Tibial nerve (tissue), 4 donors: Measurements from ENCODE around the gene PLPPR3. TPM values are rescaled to one million over a fixed set of nuclear protein-coding genes. Genes with fewer than 3 reads are reported as not detected.

ENCODE experiments used
- DNase-seq, 2 donors: peaks; one replicate each; pipeline ENCODE4 v3.0.0-alpha.2; 2019; ENCODE audit warnings: low spot score in 2 of 2
- H3K27ac ChIP-seq, 4 donors: fragments of 200-600 bp; sonication (generic) in 3 of 4; one replicate each; pipeline ENCODE4 v1.5.1; 2017 to 2019; ENCODE audit warnings: mild to moderate bottlenecking in 1 of 4
- H3K27me3 ChIP-seq, 2 donors: fragments of 200-600 bp; sonication (generic) in 1 of 2; one replicate each; pipeline versions ENCODE4 v1.5.1 to v1.6.0; 2017 to 2019
- H3K36me3 ChIP-seq, 3 donors: fragments of 200-600 bp; sonication (generic); one replicate each; pipeline ENCODE4 v1.5.1; 2018 to 2019
- H3K4me1 ChIP-seq, 4 donors: fragments of 200-600 bp; sonication (generic) in 3 of 4; one replicate each; pipeline ENCODE4 v1.5.1; 2017 to 2019
- H3K4me3 ChIP-seq, 4 donors: fragments of 200-600 bp; sonication (generic) in 3 of 4; one replicate each; pipeline ENCODE4 v1.5.1; 2017 to 2019; ENCODE audit warnings: mild to moderate bottlenecking in 1 of 4, moderate library complexity in 1 of 4
- H3K9me3 ChIP-seq, 4 donors: fragments of 200-600 bp; sonication (generic) in 3 of 4; one replicate each; pipeline ENCODE4 v1.5.1; 2017 to 2019
- EP300 ChIP-seq, 2 donors: sonication (generic); formaldehyde crosslinking; IDR thresholded peaks; one replicate each; pipeline ENCODE4 v1.6.1; 2017; ENCODE audit warnings: antibody characterized with exemption in 2 of 2, mild to moderate bottlenecking in 1 of 2
- POLR2A ChIP-seq, 2 donors: fragments of 450-650 bp; IDR thresholded peaks; one replicate each; pipeline ENCODE4 v1.6.1; 2017; ENCODE audit warnings: antibody characterized with exemption in 2 of 2, mild to moderate bottlenecking in 2 of 2, moderate library complexity in 2 of 2
- WGBS, 2 donors: methylation state at CpG; one replicate each; pipeline ENCODE4 v1.1.5; 2018; 5-methylcytosine and 5-hydroxymethylcytosine counted together
- total RNA-seq, 4 donors: library from RNA; depleted of rRNA; stranded (reverse); fragments of >200 nt; gene quantifications; one replicate each; pipeline ENCODE4 v1.1.0, GENCODE V29; 2016
- TF ChIP-seq, protein P1 (sequence below), 5 experiments: fragments of 200-600 bp in 3 of 5; fragments of 450-650 bp in 2 of 5; sonication (generic) in 3 of 5; IDR thresholded peaks; one replicate each; pipeline ENCODE4 v1.5.1; 2016 to 2019; ENCODE audit warnings: antibody characterized with exemption in 5 of 5, mild to moderate bottlenecking in 3 of 5, moderate library complexity in 2 of 5

PLPPR3 gene
- total RNA-seq, 4 donors from 2014 or later = not detected

DNA sequence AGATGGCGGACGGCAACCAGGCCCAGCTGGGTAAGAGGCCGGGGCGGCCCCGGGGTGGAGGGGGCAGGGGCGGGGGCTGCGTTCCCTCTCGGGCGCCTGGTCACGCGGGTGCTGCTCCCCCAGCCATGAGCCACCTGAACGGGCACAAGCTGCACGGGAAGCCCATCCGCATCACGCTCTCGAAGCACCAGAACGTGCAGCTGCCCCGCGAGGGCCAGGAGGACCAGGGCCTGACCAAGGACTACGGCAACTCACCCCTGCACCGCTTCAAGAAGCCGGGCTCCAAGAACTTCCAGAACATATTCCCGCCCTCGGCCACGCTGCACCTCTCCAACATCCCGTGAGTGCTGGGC is 13.4 kb downstream of the PLPPR3 start:
- Histone ChIP-seq H3K9me3 (no peaks in the 10 kb centered on the region), H3K4me1 (peaks cover 0 to 19% (median 2%) of the 10 kb centered on the region in 4 donors), H3K4me3 (no peak overlapping the region), H3K27ac (no peak overlapping the region), H3K27me3 (no peaks in the 10 kb centered on the region), H3K36me3 (peaks cover 15 to 99% (median 76%) of the 10 kb centered on the region in 3 donors)
- 90 to 91% methylated on average over 12 to 24 of the region's 26 CpGs for WGBS, 2 donors
- no peak for DNase-seq
- TF ChIP-seq, protein P1, sequence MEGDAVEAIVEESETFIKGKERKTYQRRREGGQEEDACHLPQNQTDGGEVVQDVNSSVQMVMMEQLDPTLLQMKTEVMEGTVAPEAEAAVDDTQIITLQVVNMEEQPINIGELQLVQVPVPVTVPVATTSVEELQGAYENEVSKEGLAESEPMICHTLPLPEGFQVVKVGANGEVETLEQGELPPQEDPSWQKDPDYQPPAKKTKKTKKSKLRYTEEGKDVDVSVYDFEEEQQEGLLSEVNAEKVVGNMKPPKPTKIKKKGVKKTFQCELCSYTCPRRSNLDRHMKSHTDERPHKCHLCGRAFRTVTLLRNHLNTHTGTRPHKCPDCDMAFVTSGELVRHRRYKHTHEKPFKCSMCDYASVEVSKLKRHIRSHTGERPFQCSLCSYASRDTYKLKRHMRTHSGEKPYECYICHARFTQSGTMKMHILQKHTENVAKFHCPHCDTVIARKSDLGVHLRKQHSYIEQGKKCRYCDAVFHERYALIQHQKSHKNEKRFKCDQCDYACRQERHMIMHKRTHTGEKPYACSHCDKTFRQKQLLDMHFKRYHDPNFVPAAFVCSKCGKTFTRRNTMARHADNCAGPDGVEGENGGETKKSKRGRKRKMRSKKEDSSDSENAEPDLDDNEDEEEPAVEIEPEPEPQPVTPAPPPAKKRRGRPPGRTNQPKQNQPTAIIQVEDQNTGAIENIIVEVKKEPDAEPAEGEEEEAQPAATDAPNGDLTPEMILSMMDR (IDR thresholded peaks at IDR 0.05) = no peak
- TF ChIP-seq EP300 (IDR thresholded peaks at IDR 0.05) = no peak
- TF ChIP-seq POLR2A (IDR thresholded peaks at IDR 0.05) = no peak

DNA sequence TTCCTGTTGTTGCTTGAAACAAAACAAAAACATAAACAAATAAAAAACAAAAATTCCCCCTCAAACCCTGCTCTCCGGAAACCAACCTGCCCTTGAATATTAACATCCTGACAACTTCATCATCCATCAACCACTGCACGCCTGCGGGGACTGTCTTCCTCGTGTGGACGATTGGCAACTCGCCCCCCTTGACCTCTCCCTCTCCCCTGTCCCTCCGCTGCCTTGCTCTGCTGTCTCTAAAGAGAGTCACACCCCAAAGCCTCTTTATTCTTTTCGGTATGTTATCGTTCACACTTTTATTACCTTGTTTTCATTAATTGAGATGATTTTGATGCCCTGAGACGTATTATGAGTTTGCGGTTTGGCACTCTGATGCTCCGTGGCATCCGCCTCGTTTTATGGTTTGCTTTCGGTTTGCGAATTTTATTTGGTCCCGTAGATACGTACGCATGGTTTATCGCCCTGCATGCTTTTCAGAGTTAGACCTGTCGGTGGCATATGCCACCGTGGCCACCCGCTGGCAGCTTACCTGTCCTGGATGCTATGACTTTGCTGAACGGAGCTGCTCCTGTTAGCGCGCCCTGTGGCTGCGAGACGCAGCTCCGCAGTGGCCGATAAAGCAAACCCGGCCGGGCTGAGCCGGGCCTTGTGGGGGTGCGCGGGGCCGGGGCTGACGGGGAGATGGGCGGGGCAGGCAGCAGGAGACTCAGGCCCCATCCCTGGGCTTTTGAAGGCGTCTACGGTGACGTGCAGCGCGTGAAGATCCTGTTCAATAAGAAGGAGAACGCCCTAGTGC is 13.9 kb downstream of the PLPPR3 start:
- TF ChIP-seq EP300 (IDR thresholded peaks at IDR 0.05) (no peak), POLR2A (IDR thresholded peaks at IDR 0.05) (no peak)
- TF ChIP-seq, protein P1 (IDR thresholded peaks at IDR 0.05) = no peak
- no peak overlapping the region for H3K27ac ChIP-seq
- WGBS, 2 donors = 91% methylated on average over 44 of the region's 44 CpGs

DNA sequence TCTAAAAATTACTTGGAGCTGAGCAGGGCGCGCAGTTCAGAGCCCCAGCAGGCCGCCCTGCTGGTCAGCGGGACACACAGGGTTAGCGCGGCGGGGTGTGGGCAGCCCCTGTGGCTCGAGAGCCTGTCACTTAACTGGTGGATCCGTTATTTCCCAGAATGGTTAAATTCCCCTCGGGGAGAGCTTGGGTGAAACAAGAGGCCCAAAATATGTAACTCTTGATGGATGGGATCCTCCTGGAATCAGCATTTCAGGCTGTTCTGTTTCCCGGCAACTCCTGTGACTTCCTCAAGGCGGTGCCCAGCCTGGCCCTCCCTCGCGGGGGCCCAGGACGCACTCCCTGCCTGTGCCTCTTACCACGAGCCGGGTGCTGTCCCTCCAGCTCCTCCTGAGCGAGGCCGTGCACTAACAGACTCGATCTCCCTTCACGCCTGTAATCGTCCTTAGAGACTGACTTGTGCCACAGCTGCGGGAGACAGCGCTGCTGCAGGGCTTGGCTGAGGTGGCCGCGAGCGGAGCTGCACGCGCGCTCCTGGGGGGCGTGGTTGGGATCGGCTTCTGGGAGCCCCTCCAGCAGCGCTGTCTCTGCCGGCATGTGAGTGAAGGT is 14.8 kb downstream of the PLPPR3 start:
- H3K4me1 ChIP-seq = peaks cover 0 to 34% (median 16%) of the 10 kb centered on the region in 4 donors
- H3K27ac ChIP-seq = no peak overlapping the region
- no peak overlapping the region for H3K4me3 ChIP-seq
- peaks cover 15 to 89% (median 76%) of the 10 kb centered on the region in 3 donors for H3K36me3 ChIP-seq
- no peaks in the 10 kb centered on the region for H3K9me3 ChIP-seq
- no peak for DNase-seq
- whole genome bisulfite sequencing, 2 donors = 87 to 88% methylated on average over 32 to 34 of the region's 34 CpGs
- TF ChIP-seq POLR2A (IDR thresholded peaks at IDR 0.05) = no peak
- TF ChIP-seq, protein P1 (IDR thresholded peaks at IDR 0.05) = no peak
- TF ChIP-seq EP300 (IDR thresholded peaks at IDR 0.05) = no peak
- no peaks in the 10 kb centered on the region for H3K27me3 ChIP-seq

More for the DNA sequence above, 13.9 kb downstream of the PLPPR3 start:
- no peaks in the 10 kb centered on the region for H3K27me3 ChIP-seq
- no peak for DNase-seq
- H3K9me3 ChIP-seq = no peaks in the 10 kb centered on the region
- peaks cover 15 to 96% (median 76%) of the 10 kb centered on the region in 3 donors for H3K36me3 ChIP-seq
- peaks cover 0 to 25% (median 7%) of the 10 kb centered on the region in 4 donors for H3K4me1 ChIP-seq
- H3K4me3 ChIP-seq = no peak overlapping the region

GRCh38 chr19:805600-806550 is 15.9 kb downstream of the PLPPR3 start:
- DNase-seq = no peak
- no peaks in the 10 kb centered on the region for H3K27me3 ChIP-seq
- TF ChIP-seq EP300 (IDR thresholded peaks at IDR 0.05) (no peak), POLR2A (IDR thresholded peaks at IDR 0.05) (no peak)
- TF ChIP-seq, protein P1 (IDR thresholded peaks at IDR 0.05) = no peak
- peaks cover 6 to 45% (median 26%) of the 10 kb centered on the region in 4 donors for H3K4me1 ChIP-seq
- no peaks in the 10 kb centered on the region for H3K9me3 ChIP-seq
- H3K36me3 ChIP-seq = peaks cover 15 to 79% (median 68%) of the 10 kb centered on the region in 3 donors
- no peak overlapping the region for H3K27ac ChIP-seq
- H3K4me3 ChIP-seq = no peak overlapping the region
- 92 to 94% methylated on average over 69 to 83 of the region's 93 CpGs for WGBS, 2 donors
